LHCN-M2 (cell line): ENCODE measurements around the gene OR6C70. TPM values are rescaled to one million over a fixed set of nuclear protein-coding genes. Genes with fewer than 3 reads are reported as not detected.
"Not testable (repeated sequence)": the region's sequence is repeated elsewhere in the genome, so short reads cannot be mapped to it uniquely, and the experiment has no call there.

Source experiments
- DNase-seq: peaks from one replicate; pipeline ENCODE4 v3.0.0-alpha.2; 2012; ENCODE audit warnings: low read depth
- polyA plus RNA-seq: library from polyadenylated mRNA; unstranded; fragments of >200 nt; gene quantifications from one replicate; pipeline ENCODE4 v1.2.1, GENCODE V29; 2012; ENCODE audit warnings: missing spikeins
- total RNA-seq: library from RNA; depleted of rRNA; stranded (reverse); fragments of >200 nt; gene quantifications from 2 replicates; pipeline ENCODE4 v1.2.3, GENCODE V29; 2014; rRNA removed

Gene OR6C70
- total RNA-seq = not detected in 2 replicates
- polyA plus RNA-seq = not detected

- DNase-seq = no peak
Measured at GRCh38 chr12:55470088-55470829, at the start of gene OR6C70. Gene OR6C70, minus strand, starts transcription at chr12:55470138. Its CDS starts 0 bp downstream, at chr12:55470138.

GRCh38 chr12:55516391-55516790, 46.5 kb upstream of the OR6C70 start:
- no peak for DNase-seq

GRCh38 chr12:55515696-55516095, 45.8 kb upstream of the OR6C70 start:
- DNase-seq = no peak

- no peak for DNase-seq
Measured at GRCh38 chr12:55501601-55502000, 31.7 kb upstream of the OR6C70 start.

GRCh38 chr12:55499810-55500252, 29.9 kb upstream of the OR6C70 start:
- no peak for DNase-seq

DNA sequence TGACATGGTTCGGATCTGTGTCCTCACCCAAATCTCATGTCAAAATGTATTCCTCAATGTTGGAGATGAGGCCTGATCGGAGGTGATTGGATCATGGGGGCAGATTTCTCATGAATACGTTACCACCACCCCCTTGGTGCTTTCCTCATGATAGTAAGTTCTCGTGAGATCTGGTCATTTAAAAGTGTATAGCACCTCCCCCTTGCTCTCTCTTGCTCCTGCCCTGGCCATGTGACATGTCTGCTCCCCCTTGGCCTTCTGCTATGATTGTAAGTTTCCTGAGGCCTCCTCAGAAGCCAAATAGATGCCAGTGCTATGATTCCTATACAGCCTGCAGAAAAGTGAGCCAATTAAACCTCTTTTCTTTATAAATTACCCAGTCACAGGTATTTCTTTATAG, 29.3 kb upstream of the OR6C70 start:
- no peak for DNase-seq

GRCh38 chr12:55495490-55495889, 25.6 kb upstream of the OR6C70 start:
- DNase-seq = no peak

GRCh38 chr12:55492078-55492477, 22.1 kb upstream of the OR6C70 start, which contains the start of gene OR6C68:
Gene OR6C68, plus strand, starts transcription at chr12:55492378. Its CDS starts 0 bp downstream, at chr12:55492378.
- no peak for DNase-seq

- not testable (repeated sequence) for DNase-seq
Measured at GRCh38 chr12:55484284-55484683, 14.3 kb upstream of the OR6C70 start.

DNA sequence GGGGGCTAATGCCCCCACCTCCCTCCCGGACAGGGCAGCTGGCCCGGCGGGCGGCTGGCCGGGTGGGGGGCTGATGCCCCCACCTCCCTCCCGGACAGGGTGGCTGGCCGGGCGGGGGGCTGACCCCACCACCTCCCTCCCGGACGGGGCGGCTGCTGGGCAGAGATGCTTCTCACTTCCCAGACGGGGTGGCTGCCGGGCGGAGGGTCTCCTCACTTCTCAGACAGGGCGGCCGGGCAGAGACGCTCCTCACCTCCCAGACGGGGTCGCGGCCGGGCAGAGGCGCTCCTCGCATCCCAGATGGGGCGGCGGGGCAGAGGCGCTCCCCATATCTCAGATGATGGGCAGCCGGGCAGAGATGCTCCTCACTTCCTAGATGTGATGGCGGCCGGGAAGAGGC, 9.2 kb upstream of the OR6C70 start:
- DNase-seq = not testable (repeated sequence)

GRCh38 chr12:55472264-55472663, 2.3 kb upstream of the OR6C70 start:
- no peak for DNase-seq

DNA sequence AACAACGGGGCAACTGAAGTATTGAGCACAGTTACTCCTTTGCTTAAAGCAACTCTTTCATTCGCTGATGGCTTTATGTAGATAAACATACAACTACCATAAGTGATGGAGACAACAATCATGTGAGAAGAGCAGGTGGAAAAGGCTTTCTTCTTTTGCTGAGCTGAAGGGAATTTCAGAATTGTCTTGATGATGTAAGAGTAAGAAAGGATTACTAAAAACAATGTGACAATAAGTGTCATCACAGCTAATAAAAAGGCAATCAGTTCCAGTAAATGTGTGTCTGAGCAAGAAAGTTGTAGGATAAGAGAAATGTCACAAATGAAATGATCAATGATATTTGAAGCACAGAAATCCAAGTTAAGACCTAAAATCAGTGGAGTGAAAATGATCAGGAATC, 647 bp downstream of the OR6C70 start:
- no peak for DNase-seq

GRCh38 chr12:55467836-55468235, 2.1 kb downstream of the OR6C70 start:
- no peak for DNase-seq

GRCh38 chr12:55464926-55465325, 5.0 kb downstream of the OR6C70 start:
- not testable (repeated sequence) for DNase-seq

- DNase-seq = no peak
Measured at GRCh38 chr12:55448825-55449224, 21.1 kb downstream of the OR6C70 start.

DNA sequence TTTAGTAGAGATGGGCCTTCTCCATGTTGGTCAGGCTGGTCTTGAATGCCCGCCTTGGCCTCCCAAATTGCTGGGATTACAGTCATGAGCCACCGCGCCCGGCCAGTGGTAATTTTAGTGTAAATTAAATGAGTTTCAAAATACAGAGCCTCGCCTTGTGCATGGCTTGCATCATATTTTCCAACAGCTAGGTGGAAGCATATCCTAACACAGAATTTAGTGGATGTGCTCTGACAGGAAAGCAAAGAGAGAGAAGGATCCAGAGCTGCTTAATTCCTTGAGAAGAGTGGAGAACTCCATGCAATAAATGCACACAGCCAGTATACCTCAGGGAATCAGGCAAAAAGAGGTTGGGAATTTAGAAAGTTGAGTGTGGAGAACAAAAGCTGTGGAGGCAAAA, 23.6 kb downstream of the OR6C70 start:
- no peak for DNase-seq

DNA sequence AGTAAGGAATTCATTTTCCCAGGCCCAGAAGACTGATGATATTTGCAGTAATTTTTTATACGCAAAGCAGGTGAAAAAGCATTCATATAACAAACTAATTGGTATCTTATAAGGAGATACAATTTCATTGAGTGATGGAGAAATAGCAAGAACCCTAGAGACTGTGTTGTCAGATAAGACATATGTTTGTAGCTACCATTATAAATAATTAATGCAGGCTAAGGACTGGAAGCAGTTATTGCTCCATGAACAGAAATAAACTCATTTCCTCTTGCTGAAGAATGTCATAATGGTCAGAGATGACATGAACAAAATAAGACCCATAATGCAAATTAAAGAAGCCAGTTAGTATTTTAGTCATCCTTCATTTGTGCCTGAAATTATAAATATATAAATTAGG, 24.6 kb downstream of the OR6C70 start:
- no peak for DNase-seq

- no peak for DNase-seq
Measured at GRCh38 chr12:55443776-55444175, 26.2 kb downstream of the OR6C70 start, which contains the start of gene OR6C2. Gene OR6C2, plus strand, starts transcription at chr12:55444076. Its CDS starts 8,138 bp downstream, at chr12:55452214.

DNA sequence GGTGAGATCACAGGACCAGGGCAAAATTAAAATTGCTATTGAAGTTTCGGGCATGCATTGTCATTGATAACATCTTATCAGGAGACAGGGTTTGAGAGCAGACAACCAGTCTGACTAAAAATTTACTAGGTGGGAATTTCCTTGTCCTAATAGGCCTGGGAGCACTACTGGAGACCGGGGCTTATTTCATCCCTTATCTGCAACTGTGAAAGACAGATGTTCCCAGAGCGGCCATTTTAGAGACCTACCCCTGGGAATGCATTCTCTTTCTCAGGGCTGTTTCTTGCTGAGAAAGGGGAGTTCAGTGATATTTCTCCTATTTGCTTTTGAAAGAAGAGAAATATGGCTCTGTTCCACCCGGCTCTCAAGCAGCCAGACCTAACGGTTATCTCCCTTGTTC, 28.7 kb downstream of the OR6C70 start:
- not testable (repeated sequence) for DNase-seq

GRCh38 chr12:55428331-55429243, 41.4 kb downstream of the OR6C70 start:
- no peak for DNase-seq

DNA sequence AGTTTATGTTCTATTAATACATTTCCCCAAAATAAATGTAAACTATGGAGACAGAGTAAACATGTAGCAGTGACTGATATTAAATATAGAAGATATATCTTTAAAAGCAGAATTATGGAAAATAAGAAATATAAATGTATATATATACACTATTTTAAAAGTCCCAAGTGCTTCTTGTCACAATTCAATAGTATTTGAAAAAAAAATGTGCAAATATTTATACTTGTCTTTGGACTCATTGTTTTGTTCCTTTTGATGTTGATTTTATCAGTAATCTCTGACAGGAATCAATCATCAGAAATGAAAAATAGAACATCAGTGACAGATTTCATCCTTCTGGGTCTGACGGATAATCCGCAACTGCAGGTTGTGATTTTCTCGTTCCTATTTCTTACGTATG, 44.0 kb downstream of the OR6C70 start, which contains the start of gene OR6C76:
TSS of gene OR6C76 (plus strand) at position 301 of the 400 bp plus-strand sequence. CDS start at position 301, 0 bp downstream.
- DNase-seq = no peak
